ENCODE results near the gene ZMAT5.

- no peak for TF ChIP-seq CTCF (IDR thresholded peaks at IDR 0.05)
- TF ChIP-seq POLR2AphosphoS5 (IDR thresholded peaks at IDR 0.05) = no peak
- no peak for TF ChIP-seq POLR2A (IDR thresholded peaks at IDR 0.05; ENCODE audit: low read depth)
Measured at GRCh38 chr22:29814003-29814402, 47.2 kb upstream of the ZMAT5 start.

Measured in esophagus muscularis mucosa (tissue), 3 donors.